SK-N-SH treated with all-trans-retinoic acid at 6 μM for 48 hours (cell line): ENCODE results near the gene CRYGB.

Experiments used
- ATAC-seq: fragments of 200-7000 bp; cut with Tn5 transposase; 3 replicates; pipeline ENCODE4 v1.9.1; 2020; ENCODE audit warnings: mild to moderate bottlenecking, moderate library complexity
- ARNTL ChIP-seq: fragments of 450-650 bp; formaldehyde crosslinking; IDR thresholded peaks from 2 replicates; pipeline ENCODE4 v1.5.0; 2020; ENCODE audit warnings: low read depth, mild to moderate bottlenecking, moderate library complexity, borderline replicate concordance
- BACH2 ChIP-seq: fragments of 250-450 bp; sonication (Bioruptor Pico); IDR thresholded peaks from 2 replicates; pipeline ENCODE4 v1.9.0; 2021; ENCODE audit warnings: mild to moderate bottlenecking, borderline replicate concordance
- CREB5 ChIP-seq: fragments of 250-450 bp; sonication (Bioruptor Pico); IDR thresholded peaks from 2 replicates; pipeline ENCODE4 v1.5.1; 2020; ENCODE audit warnings: low read depth, mild to moderate bottlenecking, moderate library complexity
- CSRNP3 ChIP-seq: fragments of 250-450 bp; sonication (Bioruptor Pico); IDR thresholded peaks from 2 replicates; pipeline ENCODE4 v1.5.1; 2021; ENCODE audit warnings: mild to moderate bottlenecking, moderate library complexity
- GLIS3 ChIP-seq: fragments of 250-450 bp; sonication (Bioruptor Pico); IDR thresholded peaks from 2 replicates; pipeline ENCODE4 v1.5.0; 2020; ENCODE audit warnings: mild to moderate bottlenecking, moderate library complexity
- OSR1 ChIP-seq: fragments of 250-450 bp; sonication (Bioruptor Pico); IDR thresholded peaks from 2 replicates; pipeline ENCODE4 v1.8.0; 2022; ENCODE audit warnings: moderate library complexity, mild to moderate bottlenecking, inconsistent platforms
- PPARA ChIP-seq: fragments of 250-450 bp; sonication (Bioruptor Pico); IDR thresholded peaks from 2 replicates; pipeline ENCODE4 v1.5.0; 2020; ENCODE audit warnings: mild to moderate bottlenecking, borderline replicate concordance
- RARB ChIP-seq: fragments of 250-450 bp; sonication (Bioruptor Pico); IDR thresholded peaks from 2 replicates; pipeline ENCODE4 v1.8.0; 2021; ENCODE audit warnings: mild to moderate bottlenecking, moderate library complexity
- SNAI2 ChIP-seq: fragments of 250-450 bp; sonication (Bioruptor Pico); IDR thresholded peaks from 2 replicates; pipeline ENCODE4 v1.5.0; 2020; ENCODE audit warnings: mild to moderate bottlenecking, moderate library complexity
- TCF4 ChIP-seq: fragments of 250-450 bp; sonication (Bioruptor Pico); IDR thresholded peaks from 2 replicates; pipeline ENCODE4 v1.8.0; 2021; ENCODE audit warnings: mild to moderate bottlenecking, moderate library complexity, borderline replicate concordance
- TOX ChIP-seq: fragments of 250-450 bp; sonication (Bioruptor Pico); IDR thresholded peaks from 2 replicates; pipeline ENCODE4 v1.8.0; 2021; ENCODE audit warnings: mild to moderate bottlenecking, moderate library complexity, borderline replicate concordance
- ZC3H10 ChIP-seq: fragments of 250-450 bp; sonication (Bioruptor Pico); IDR thresholded peaks from 2 replicates; pipeline ENCODE4 v1.5.1; 2021; ENCODE audit warnings: mild to moderate bottlenecking, moderate library complexity
- ZFP3 ChIP-seq: fragments of 250-450 bp; sonication (Bioruptor Pico); IDR thresholded peaks from 2 replicates; pipeline ENCODE4 v1.5.0; 2020; ENCODE audit warnings: mild to moderate bottlenecking, moderate library complexity
- ZFP30 ChIP-seq: fragments of 450-650 bp; formaldehyde crosslinking; IDR thresholded peaks from 2 replicates; pipeline ENCODE4 v1.5.0; 2022; ENCODE audit warnings: mild to moderate bottlenecking, moderate library complexity
- ZNF70 ChIP-seq: fragments of 450-650 bp; formaldehyde crosslinking; IDR thresholded peaks from 2 replicates; pipeline ENCODE4 v1.5.0; 2020; ENCODE audit warnings: mild to moderate bottlenecking, moderate library complexity
- ZNF8 ChIP-seq: fragments of 450-650 bp; formaldehyde crosslinking; IDR thresholded peaks from 2 replicates; pipeline ENCODE4 v1.5.0; 2020; ENCODE audit warnings: mild to moderate bottlenecking, moderate library complexity
- TF ChIP-seq, protein P1 (sequence below): fragments of 250-450 bp; sonication (Bioruptor Pico); IDR thresholded peaks from 2 replicates; pipeline ENCODE4 v1.8.0; 2020; ENCODE audit warnings: mild to moderate bottlenecking, moderate library complexity, borderline replicate concordance
- TF ChIP-seq, protein P2 (sequence below): fragments of 250-450 bp; sonication (Bioruptor Pico); IDR thresholded peaks from 2 replicates; pipeline ENCODE4 v1.5.0; 2020; ENCODE audit warnings: mild to moderate bottlenecking, moderate library complexity

Gene CRYGB

GRCh38 chr2:208183526-208183925, 37.6 kb upstream of the CRYGB start:
- no peak for TF ChIP-seq ZNF8 (CRISPR knock-in tag)
- no peak for TF ChIP-seq ZFP3 (CRISPR knock-in tag)
- no peak for TF ChIP-seq GLIS3 (CRISPR knock-in tag)
- no peak for TF ChIP-seq SNAI2 (CRISPR knock-in tag)
- no peak for TF ChIP-seq OSR1
- no peak for TF ChIP-seq CREB5 (CRISPR knock-in tag)
- no peak for TF ChIP-seq CSRNP3 (CRISPR knock-in tag)
- TF ChIP-seq, protein P1, sequence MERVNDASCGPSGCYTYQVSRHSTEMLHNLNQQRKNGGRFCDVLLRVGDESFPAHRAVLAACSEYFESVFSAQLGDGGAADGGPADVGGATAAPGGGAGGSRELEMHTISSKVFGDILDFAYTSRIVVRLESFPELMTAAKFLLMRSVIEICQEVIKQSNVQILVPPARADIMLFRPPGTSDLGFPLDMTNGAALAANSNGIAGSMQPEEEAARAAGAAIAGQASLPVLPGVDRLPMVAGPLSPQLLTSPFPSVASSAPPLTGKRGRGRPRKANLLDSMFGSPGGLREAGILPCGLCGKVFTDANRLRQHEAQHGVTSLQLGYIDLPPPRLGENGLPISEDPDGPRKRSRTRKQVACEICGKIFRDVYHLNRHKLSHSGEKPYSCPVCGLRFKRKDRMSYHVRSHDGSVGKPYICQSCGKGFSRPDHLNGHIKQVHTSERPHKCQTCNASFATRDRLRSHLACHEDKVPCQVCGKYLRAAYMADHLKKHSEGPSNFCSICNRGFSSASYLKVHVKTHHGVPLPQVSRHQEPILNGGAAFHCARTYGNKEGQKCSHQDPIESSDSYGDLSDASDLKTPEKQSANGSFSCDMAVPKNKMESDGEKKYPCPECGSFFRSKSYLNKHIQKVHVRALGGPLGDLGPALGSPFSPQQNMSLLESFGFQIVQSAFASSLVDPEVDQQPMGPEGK: no peak
- TF ChIP-seq ARNTL: no peak
- no peak for TF ChIP-seq RARB (CRISPR knock-in tag)
- TF ChIP-seq ZNF70 (CRISPR knock-in tag): no peak
- ATAC-seq: no peak

GRCh38 chr2:208182835-208183234, 36.9 kb upstream of the CRYGB start:
- ATAC-seq: no peak
- TF ChIP-seq ZFP30 (CRISPR knock-in tag): no peak
- TF ChIP-seq TCF4: no peak
- TF ChIP-seq ARNTL: no peak
- TF ChIP-seq TOX (CRISPR knock-in tag): no peak
- no peak for TF ChIP-seq BACH2 (CRISPR knock-in tag)
- TF ChIP-seq OSR1: no peak
- no peak for TF ChIP-seq ZFP3 (CRISPR knock-in tag)
- no peak for TF ChIP-seq ZNF70 (CRISPR knock-in tag)
- TF ChIP-seq PPARA (CRISPR knock-in tag): no peak
- no peak for TF ChIP-seq CSRNP3 (CRISPR knock-in tag)
- TF ChIP-seq, protein P2, sequence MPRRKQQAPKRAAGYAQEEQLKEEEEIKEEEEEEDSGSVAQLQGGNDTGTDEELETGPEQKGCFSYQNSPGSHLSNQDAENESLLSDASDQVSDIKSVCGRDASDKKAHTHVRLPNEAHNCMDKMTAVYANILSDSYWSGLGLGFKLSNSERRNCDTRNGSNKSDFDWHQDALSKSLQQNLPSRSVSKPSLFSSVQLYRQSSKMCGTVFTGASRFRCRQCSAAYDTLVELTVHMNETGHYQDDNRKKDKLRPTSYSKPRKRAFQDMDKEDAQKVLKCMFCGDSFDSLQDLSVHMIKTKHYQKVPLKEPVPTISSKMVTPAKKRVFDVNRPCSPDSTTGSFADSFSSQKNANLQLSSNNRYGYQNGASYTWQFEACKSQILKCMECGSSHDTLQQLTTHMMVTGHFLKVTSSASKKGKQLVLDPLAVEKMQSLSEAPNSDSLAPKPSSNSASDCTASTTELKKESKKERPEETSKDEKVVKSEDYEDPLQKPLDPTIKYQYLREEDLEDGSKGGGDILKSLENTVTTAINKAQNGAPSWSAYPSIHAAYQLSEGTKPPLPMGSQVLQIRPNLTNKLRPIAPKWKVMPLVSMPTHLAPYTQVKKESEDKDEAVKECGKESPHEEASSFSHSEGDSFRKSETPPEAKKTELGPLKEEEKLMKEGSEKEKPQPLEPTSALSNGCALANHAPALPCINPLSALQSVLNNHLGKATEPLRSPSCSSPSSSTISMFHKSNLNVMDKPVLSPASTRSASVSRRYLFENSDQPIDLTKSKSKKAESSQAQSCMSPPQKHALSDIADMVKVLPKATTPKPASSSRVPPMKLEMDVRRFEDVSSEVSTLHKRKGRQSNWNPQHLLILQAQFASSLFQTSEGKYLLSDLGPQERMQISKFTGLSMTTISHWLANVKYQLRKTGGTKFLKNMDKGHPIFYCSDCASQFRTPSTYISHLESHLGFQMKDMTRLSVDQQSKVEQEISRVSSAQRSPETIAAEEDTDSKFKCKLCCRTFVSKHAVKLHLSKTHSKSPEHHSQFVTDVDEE: no peak
- no peak for TF ChIP-seq ZNF8 (CRISPR knock-in tag)
- TF ChIP-seq ZC3H10: no peak

DNA sequence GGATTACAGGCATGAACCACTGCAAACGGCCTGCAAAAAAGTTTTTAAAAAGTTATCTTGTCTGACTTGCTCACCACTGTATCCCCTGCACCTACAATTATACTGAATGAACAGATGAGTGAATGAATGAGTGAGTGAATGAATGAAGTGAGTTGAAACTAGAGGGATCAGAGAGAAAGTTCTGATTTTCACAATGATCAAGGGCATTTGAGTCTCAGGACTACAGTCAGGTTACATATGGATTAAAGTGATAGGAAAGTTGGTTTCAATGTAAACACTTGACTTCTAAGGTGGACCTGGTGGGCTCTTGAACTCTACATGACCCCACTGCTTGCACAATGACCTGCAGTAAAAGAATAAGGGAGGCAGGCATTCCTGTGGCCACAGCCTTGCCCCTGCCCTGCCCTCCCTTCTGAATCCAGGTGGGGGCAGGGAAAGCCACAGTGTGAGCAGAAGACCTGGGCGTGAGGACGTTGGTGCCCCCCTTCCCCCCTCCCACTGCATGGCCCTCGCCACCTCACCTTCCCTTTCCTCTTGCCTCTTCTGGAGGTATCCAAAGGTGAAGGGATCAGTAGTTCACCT, 33.2 kb upstream of the CRYGB start:
- TF ChIP-seq CREB5 (CRISPR knock-in tag) (no peak), RARB (CRISPR knock-in tag) (no peak), ZNF70 (CRISPR knock-in tag) (no peak), ZFP30 (CRISPR knock-in tag) (no peak)
- TF ChIP-seq, protein P1: no peak
- ATAC-seq: no peak
